Head of caudate nucleus (tissue), 42 donors: ENCODE measurements around the gene SWAP70.
A peak's percentile ranks its signal among the peaks of the same experiment; 100 is the strongest.

Experiments used
- DNase-seq, 42 donors: peaks; one replicate each; pipeline versions ENCODE4 v3.0.0 to v3.0.0-alpha.2; 2020 to 2021; ENCODE audit warnings: mixed read lengths in 7 of 42
- intact Hi-C: fragments of 100-400 bp; cut with DNase I; formaldehyde crosslinking; loops from one replicate; pipeline ENCODE4 v1.15.0; 2022

The SWAP70 gene

DNA sequence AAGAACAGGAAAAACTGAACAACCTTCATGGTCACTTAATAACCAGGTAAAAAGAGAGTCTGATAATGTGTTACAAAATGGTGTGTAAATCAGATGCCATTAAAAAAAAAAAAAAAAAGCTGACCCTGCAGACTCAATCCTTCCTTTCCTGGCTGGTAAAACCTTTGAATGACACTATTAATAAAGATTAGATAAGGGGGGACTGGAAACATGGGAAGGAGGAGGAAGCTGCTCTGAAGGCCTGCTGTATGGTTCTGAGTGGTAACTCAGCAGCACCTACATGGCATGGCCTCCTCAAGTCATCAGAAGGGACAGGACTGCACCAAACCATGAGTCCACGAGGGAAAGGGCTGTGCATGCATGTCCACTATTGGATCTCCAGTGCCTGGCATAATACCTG is 18.0 kb upstream of the SWAP70 start:
- intact Hi-C loops, result no loop called here
- DNase-seq, result no peak

DNA sequence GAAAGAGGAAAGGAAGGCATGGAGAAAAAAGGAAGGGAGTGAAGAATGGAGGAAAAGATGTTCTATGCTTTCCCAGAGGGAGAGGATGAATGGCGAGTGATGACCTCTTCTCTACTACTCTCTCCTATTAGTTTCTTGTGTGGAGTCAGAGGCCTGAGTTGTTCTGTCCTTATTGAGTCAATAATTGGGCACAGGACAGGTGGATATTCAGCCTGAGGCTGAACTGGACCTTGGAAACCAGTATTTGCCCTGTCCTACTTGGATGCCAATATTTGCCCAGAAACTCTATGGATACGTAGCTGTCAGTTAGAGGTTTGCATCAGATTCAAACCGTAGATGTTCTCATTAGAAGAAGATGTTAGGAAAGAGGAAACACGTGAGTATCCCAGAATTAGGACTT is 17.6 kb upstream of the SWAP70 start:
- DNase-seq, result no peak
- intact Hi-C loops, result no loop called here

GRCh38 chr11:9651481-9651880 is 12.4 kb upstream of the SWAP70 start:
- DNase-seq, result no peak
- intact Hi-C loops, result no loop called here

- intact Hi-C loops, result no loop called here
- DNase-seq, result no peak
These were observed 11.8 kb upstream of the SWAP70 start for GRCh38 chr11:9651899-9652748.

GRCh38 chr11:9653871-9654270 is 10.0 kb upstream of the SWAP70 start:
- intact Hi-C loops, result no loop called here
- no peak for DNase-seq

DNA sequence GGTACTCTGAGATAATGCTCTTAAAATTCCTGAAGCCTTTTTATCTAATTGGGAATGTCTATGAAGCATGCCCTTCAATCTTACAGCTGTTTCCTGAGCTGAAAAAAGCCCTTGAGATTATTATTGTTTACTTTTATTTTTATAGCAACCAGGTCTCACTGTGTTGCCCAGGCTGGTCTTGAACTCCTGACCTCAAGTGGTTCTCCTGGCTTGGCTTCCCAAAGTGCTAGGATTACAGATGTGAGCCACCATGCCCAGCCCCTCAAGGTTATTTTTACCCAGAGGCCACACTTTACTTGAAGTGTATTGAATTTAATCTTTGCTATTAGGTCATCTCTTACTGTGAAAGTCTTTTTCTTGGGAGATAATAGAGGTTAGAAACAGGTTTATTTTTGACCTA is 7.0 kb upstream of the SWAP70 start:
- intact Hi-C loops, result no loop called here
- no peak for DNase-seq

DNA sequence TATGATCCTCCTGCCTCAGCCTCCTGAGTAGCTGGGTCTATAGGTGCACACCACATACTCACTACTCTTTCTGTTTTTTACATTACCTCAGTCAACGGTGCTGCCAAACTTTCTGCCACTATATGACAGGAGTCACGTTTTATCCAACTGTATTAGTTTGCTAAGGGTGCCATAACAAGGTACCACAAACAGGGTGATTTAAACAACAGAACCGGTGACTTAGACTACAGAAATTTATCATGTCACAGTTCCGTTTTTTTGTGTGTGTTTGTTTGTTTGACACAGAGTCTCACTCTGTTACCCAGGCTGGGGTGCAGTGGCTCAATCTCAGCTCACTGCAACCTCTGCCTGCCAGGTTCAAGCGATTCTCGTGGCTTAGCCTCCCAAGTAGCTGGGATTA is 6.3 kb upstream of the SWAP70 start:
- no peak for DNase-seq
- intact Hi-C loops, result no loop called here

DNA sequence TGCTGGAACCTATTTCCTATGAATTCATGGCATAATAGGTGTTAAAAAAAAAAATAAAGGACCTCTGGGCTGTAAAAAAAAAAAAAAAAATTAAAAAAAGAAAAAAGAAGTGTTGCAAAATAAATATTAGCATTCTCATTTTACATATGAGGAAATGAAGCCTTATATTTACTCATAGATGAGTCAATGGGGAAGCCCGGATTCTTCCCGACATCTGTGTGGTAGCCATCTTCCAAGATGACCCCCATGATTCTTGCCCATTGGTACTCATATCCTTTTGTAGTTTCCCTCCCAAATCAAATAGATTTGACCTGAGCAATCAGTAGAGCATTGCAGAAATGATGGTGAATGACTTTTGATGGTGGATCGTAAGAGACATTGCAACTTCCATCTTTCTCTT is 3.0 kb upstream of the SWAP70 start:
- intact Hi-C loops, result no loop called here
- no peak for DNase-seq

- intact Hi-C loops, result no loop called here
- peak in 20 of 42 donors; percentile 6 to 58 (median 20) for DNase-seq
These were observed 1.6 kb upstream of the SWAP70 start for GRCh38 chr11:9662273-9662672.

DNA sequence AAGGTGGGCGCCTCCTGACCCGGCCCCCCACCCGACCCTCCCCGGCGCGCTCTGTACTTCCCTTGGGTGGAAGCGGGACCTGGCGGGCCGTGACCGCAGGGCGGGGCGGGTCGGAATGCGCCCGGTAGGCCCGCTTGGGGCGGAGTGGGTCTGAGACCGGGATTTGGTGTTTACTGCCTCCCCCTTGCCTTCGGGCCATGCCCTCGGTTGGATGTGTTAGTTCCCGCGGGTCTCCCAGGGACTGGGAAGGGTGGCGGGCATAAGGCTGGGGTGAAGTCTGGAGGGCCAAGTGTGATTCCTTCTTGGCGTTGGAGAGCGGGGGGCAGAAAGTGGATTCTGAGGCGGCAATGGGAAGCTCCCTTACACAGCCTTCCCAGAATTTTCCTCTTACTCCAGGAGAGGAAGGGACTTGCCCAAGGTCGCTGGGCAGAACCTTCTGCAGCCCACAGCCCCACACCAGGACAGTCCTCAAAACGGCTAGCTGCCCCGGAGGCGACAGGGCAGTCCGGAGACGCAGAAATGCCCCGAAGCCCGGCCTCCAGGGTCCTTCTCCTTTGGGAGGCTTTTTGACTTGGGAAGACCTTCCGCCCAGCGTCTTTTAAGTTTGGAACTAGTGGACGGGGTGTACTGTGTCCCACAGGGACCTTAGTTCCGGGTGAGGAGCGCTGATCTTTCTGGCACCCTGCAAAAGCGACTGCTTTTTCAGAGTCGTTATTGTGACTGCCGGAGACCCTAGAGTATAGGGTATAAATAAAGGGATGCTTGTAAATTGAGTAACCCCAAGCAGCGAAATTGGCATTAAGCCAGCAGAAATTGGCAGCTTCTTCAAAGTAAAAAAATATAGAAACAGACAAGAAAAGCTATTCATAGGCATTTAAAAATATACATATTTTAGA is 647 bp downstream of the SWAP70 start:
- intact Hi-C loops, result no loop called here
- peak in 23 of 42 donors; percentile 8 to 56 (median 21) for DNase-seq

DNA sequence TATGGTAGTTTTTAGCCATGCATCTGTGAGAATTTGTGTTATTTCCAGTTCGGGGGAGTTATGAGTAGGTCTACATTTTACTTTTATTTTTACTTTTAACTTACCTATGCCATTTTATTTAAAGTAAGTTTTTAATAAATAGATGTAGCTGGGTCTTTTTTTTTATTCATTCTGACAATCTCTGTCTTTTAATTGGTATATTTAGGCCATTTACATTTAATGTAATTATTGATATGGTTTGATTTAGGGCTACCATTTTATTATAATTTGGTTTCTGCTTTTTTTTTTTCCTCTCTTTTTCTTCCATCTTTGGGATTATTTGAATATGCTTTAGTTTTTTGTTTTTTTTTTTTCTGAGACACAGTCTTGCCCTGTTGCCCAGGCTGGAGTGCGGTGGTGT is 1.9 kb downstream of the SWAP70 start:
- DNase-seq, result no peak
- intact Hi-C loops, result no loop called here

GRCh38 chr11:9669954-9670353 is 6.1 kb downstream of the SWAP70 start:
- no peak for DNase-seq
- intact Hi-C loops, result no loop called here

GRCh38 chr11:9672288-9672916 is 8.5 kb downstream of the SWAP70 start:
- no peak for DNase-seq
- intact Hi-C loops, result no loop called here

DNA sequence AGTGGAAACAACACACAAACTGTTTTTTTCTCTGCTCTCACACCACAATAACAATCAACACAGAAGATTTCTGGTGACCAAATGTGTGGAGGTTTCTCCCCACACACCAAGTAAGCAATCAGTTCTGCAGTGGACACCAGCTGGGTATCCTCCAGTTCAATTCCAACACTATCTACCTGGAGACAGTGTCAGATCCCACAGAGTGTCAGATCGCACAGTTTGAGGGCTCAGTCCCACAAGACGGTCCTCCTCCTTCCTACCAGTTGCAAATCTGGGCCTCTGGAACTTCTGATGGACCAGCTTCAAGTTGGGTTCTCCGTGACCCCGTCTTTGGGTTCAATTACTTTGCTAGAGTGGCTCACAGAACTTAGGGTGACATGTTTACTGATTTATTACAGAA is 9.0 kb downstream of the SWAP70 start:
- no peak for DNase-seq
- intact Hi-C loops, result no loop called here

DNA sequence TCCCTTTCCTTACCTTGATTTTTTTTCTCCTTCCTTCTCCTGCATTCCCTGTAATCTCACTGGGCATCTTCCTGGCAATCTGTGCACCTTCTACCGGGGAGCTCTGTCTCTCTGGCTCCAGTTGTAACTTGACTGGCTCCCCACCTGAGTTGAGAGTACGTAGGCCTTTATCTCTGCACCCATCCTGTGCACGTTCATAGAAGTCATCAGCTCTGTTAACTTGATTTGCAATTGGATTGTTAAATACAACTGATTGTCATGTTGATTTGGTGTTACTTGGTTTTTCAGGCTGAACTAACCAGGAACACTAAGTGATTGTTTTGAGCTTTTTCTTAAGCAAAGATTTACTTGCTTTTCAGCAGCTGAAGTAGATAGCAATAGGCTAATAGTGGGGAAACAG is 11.8 kb downstream of the SWAP70 start:
- intact Hi-C loops, result no loop called here
- no peak for DNase-seq

- intact Hi-C loops, result no loop called here
- DNase-seq, result no peak
These were observed 14.1 kb downstream of the SWAP70 start for GRCh38 chr11:9677951-9678350.

DNA sequence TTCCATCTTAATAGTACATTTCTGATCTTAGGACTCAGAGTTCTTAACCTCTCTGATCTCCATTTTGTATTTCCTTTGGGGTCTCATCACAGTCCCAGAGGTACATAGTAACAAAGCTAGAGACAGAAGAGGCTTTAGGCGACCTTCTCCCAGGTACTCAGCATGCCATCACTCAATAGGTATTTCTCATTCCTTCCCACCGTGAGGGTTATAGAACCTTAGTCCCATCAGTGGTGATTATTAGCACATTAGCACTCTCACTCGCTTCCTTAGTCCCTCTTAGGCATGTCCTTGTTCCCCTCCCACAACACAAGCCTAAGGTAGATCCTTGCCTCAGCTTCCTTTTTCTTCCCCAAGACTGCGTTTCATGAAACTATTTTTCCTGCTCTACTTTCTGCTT is 14.7 kb downstream of the SWAP70 start:
- no peak for DNase-seq
- intact Hi-C loops, result no loop called here

- intact Hi-C loops, result loop anchor here (10.0 kb wide), 1 partner anchor 65 kb away; no protein-coding TSS in a partner anchor
- DNase-seq, result no peak
These were observed 16.2 kb downstream of the SWAP70 start for GRCh38 chr11:9680028-9680427.

- intact Hi-C loops, result loop anchor here (10.0 kb wide), 1 partner anchor 63 kb away; no protein-coding TSS in a partner anchor
- DNase-seq, result no peak
These were observed 17.9 kb downstream of the SWAP70 start for GRCh38 chr11:9681583-9682372.
